ENCODE measurements around the gene ROBO1.

ROBO1 gene

DNA sequence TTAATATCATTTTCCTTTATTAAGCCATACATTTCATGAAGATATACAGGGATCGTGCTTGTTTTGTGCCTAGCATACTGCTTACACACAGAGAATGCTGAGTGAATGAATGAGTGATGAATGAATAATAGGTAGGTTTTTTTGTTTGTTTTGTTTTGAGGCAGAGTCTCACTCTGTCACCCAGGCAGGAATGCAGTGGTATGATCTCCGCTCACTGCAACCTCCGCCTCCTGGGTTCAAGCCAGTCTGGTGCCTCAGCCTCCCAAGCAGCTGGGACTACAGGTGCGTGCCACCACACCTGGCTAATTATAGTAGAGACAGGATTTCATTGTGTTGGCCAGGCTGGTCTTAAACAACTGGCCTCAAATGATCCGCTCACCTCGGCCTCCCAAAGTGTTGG lies 400.0 kb downstream of the ROBO1 start:
- POLR2A ChIA-PET, result no interaction called here
- CTCF ChIA-PET, result no interaction called here
- no peak for DNase-seq (ENCODE audit: extremely low spot score)
- TF ChIP-seq HDGF (IDR thresholded peaks at IDR 0.05; ENCODE audit: borderline replicate concordance), result no peak
- TF ChIP-seq ELF4 (IDR thresholded peaks at IDR 0.05), result no peak

DNA sequence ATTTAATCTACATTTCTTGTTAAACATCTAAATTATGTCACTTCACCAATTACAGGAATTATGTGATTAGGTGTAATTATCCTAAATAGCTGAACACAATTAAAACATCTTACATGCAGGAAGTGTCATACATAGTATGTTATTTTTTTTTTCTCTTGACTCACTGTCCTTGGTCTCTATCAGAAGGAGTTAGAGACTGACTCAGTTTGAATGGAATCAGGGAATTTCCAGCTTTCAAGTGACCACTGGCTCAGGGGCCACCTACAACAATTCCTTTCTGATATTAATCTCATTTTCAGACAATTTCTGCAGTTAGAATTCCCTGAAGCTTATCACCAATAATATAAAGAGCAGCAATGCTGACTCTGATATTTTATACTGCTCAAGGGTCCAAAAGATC lies 400.7 kb downstream of the ROBO1 start:
- POLR2A ChIA-PET, result no interaction called here
- DNase-seq (ENCODE audit: extremely low spot score), result no peak
- TF ChIP-seq LEF1 (IDR thresholded peaks at IDR 0.05; ENCODE audit: borderline replicate concordance) (no peak), ARNT (IDR thresholded peaks at IDR 0.05) (no peak), ZNF384 (IDR thresholded peaks at IDR 0.05) (no peak), ELF4 (IDR thresholded peaks at IDR 0.05) (no peak), SUZ12 (IDR thresholded peaks at IDR 0.05) (no peak), SP1 (IDR thresholded peaks at IDR 0.05) (no peak), FOXK2 (IDR thresholded peaks at IDR 0.05) (no peak), CTBP1 (IDR thresholded peaks at IDR 0.05; ENCODE audit: borderline replicate concordance) (no peak), NFRKB (IDR thresholded peaks at IDR 0.05) (no peak), FOXA1 (IDR thresholded peaks at IDR 0.05) (no peak), HDGF (IDR thresholded peaks at IDR 0.05; ENCODE audit: borderline replicate concordance) (no peak), TARDBP (IDR thresholded peaks at IDR 0.05) (no peak), BHLHE40 (IDR thresholded peaks at IDR 0.05; ENCODE audit: borderline replicate concordance) (no peak), L3MBTL2 (conservative IDR thresholded peaks at IDR 0.05) (no peak), FOXM1 (IDR thresholded peaks at IDR 0.05; ENCODE audit: borderline replicate concordance) (no peak)
- TF ChIP-seq, protein P1, sequence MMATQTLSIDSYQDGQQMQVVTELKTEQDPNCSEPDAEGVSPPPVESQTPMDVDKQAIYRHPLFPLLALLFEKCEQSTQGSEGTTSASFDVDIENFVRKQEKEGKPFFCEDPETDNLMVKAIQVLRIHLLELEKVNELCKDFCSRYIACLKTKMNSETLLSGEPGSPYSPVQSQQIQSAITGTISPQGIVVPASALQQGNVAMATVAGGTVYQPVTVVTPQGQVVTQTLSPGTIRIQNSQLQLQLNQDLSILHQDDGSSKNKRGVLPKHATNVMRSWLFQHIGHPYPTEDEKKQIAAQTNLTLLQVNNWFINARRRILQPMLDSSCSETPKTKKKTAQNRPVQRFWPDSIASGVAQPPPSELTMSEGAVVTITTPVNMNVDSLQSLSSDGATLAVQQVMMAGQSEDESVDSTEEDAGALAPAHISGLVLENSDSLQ (IDR thresholded peaks at IDR 0.05), result no peak
- CTCF ChIA-PET, result no interaction called here

DNA sequence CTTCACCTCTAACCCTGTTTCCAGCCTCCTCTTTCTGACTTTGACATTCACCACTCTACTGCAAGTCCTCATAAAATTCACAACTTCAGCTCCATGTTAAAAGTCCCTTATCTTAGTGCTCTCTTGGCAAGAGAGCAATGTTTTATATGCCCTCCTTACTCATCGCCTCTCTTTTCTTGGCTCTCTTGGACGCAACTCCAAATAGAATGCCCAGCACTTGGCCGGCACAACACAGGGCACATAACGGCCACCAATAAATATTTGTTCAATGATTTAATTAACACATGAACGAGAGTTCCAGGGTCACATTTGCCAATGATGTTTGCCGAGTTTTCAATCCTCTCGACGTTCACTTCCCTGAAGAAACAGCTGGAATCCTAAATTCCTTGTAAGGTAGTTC lies 401.4 kb downstream of the ROBO1 start:
- no peak for TF ChIP-seq NFRKB (IDR thresholded peaks at IDR 0.05)
- TF ChIP-seq BHLHE40 (IDR thresholded peaks at IDR 0.05; ENCODE audit: borderline replicate concordance), result no peak
- no peak for TF ChIP-seq LEF1 (IDR thresholded peaks at IDR 0.05; ENCODE audit: borderline replicate concordance)
- no peak for TF ChIP-seq L3MBTL2 (conservative IDR thresholded peaks at IDR 0.05)
- no peak for TF ChIP-seq ELF4 (IDR thresholded peaks at IDR 0.05)
- no peak for TF ChIP-seq HDGF (IDR thresholded peaks at IDR 0.05; ENCODE audit: borderline replicate concordance)
- no peak for TF ChIP-seq TARDBP (IDR thresholded peaks at IDR 0.05)
- TF ChIP-seq SUZ12 (IDR thresholded peaks at IDR 0.05), result no peak
- TF ChIP-seq SP1 (IDR thresholded peaks at IDR 0.05), result no peak
- TF ChIP-seq, protein P1 (IDR thresholded peaks at IDR 0.05), result no peak
- TF ChIP-seq CTBP1 (IDR thresholded peaks at IDR 0.05; ENCODE audit: borderline replicate concordance), result no peak
- no peak for TF ChIP-seq ARNT (IDR thresholded peaks at IDR 0.05)
- TF ChIP-seq FOXK2 (IDR thresholded peaks at IDR 0.05), result no peak
- TF ChIP-seq FOXA1 (IDR thresholded peaks at IDR 0.05), result no peak
- TF ChIP-seq FOXM1 (IDR thresholded peaks at IDR 0.05; ENCODE audit: borderline replicate concordance), result no peak
- TF ChIP-seq ZNF384 (IDR thresholded peaks at IDR 0.05), result no peak
- no peak for DNase-seq (ENCODE audit: extremely low spot score)
- ChIA-PET POLR2A (no interaction called here), CTCF (no interaction called here)

DNA sequence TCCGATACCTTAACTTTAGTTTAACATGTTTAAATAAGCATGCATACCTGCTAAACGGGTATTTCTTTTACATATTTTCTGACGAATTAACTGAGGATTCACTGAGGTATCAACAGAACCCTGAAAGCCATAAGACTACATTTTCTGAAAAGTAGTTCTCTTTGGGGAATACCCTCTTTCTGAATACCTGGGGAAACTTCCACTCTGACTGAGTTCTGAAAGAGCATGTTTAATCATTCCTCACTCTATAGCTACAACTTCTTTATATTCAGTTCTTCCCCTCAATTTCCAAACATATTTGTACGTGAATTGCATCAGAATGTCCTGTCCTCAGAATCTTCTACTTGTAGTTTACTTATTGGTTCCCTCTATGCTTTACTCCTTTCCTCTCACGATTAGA lies 403.0 kb downstream of the ROBO1 start:
- ChIA-PET CTCF (interaction anchor here (1.4 kb wide), 1 partner anchor 279 kb away, joined by 3 read pairs; no protein-coding TSS in a partner anchor), POLR2A (no interaction called here)
- no peak for TF ChIP-seq FOXA1 (IDR thresholded peaks at IDR 0.05)
- no peak for TF ChIP-seq SUZ12 (IDR thresholded peaks at IDR 0.05)
- TF ChIP-seq BHLHE40 (IDR thresholded peaks at IDR 0.05; ENCODE audit: borderline replicate concordance), result no peak
- no peak for TF ChIP-seq FOXK2 (IDR thresholded peaks at IDR 0.05)
- no peak for TF ChIP-seq FOXM1 (IDR thresholded peaks at IDR 0.05; ENCODE audit: borderline replicate concordance)
- no peak for TF ChIP-seq SP1 (IDR thresholded peaks at IDR 0.05)
- no peak for TF ChIP-seq LEF1 (IDR thresholded peaks at IDR 0.05; ENCODE audit: borderline replicate concordance)
- TF ChIP-seq, protein P1 (IDR thresholded peaks at IDR 0.05), result no peak
- TF ChIP-seq ARNT (IDR thresholded peaks at IDR 0.05), result no peak
- TF ChIP-seq ELF4 (IDR thresholded peaks at IDR 0.05), result no peak
- no peak for TF ChIP-seq TARDBP (IDR thresholded peaks at IDR 0.05)
- TF ChIP-seq ZNF384 (IDR thresholded peaks at IDR 0.05), result no peak
- no peak for TF ChIP-seq L3MBTL2 (conservative IDR thresholded peaks at IDR 0.05)
- no peak for DNase-seq (ENCODE audit: extremely low spot score)

DNA sequence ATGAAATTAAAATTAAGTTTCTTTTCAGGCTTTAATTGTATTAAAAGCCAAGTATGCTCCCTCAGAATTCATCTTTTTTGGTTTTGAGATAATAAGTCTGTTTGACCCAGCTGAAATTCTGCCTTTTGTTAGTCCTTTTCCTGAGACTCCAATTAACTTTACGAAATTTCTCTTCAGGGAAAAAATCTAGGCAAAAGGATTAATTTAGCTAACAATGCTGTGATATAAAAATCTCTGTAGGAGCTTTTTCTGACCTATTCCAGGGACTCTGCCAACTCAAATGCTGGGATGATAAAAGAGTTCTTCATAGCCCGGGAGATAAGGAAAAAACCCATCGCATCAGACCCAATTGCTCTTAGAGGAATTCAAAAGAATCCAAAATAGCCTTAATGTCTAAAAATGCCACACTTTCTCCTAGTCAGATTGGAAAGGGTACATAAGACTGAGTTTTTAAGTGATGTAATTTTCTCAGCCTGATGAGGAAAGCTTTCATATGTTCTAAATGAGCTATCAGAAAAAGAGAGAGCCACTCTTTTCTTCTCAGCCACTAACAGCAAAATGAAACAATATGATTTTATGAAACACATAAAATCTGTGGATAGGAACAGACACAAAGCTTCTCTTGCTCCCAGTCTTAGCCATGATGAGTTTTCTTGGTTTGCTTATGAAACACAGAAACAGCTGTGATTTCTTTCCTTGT lies 405.1 kb downstream of the ROBO1 start:
- no peak for DNase-seq (ENCODE audit: extremely low spot score)

More for the DNA sequence above, 405.1 kb downstream of the ROBO1 start:
- ChIA-PET POLR2A (no interaction called here), CTCF (interaction anchor here (0.6 to 1.6 kb wide), 4 partner anchors 61 to 342 kb away, joined by 3 to 11 read pairs (median 4); no protein-coding TSS in a partner anchor)
- TF ChIP-seq LEF1 (IDR thresholded peaks at IDR 0.05; ENCODE audit: borderline replicate concordance), result no peak
- TF ChIP-seq ELF4 (IDR thresholded peaks at IDR 0.05), result no peak
- no peak for TF ChIP-seq L3MBTL2 (conservative IDR thresholded peaks at IDR 0.05)
- TF ChIP-seq NFRKB (IDR thresholded peaks at IDR 0.05), result no peak
- TF ChIP-seq, protein P1 (IDR thresholded peaks at IDR 0.05), result no peak
- no peak for TF ChIP-seq ARNT (IDR thresholded peaks at IDR 0.05)
- no peak for TF ChIP-seq FOXA1 (IDR thresholded peaks at IDR 0.05)
- no peak for TF ChIP-seq BHLHE40 (IDR thresholded peaks at IDR 0.05; ENCODE audit: borderline replicate concordance)
- TF ChIP-seq CTBP1 (IDR thresholded peaks at IDR 0.05; ENCODE audit: borderline replicate concordance), result no peak
- TF ChIP-seq FOXK2 (IDR thresholded peaks at IDR 0.05), result no peak
- no peak for TF ChIP-seq HDGF (IDR thresholded peaks at IDR 0.05; ENCODE audit: borderline replicate concordance)
- TF ChIP-seq SP1 (IDR thresholded peaks at IDR 0.05), result no peak
- TF ChIP-seq ZNF384 (IDR thresholded peaks at IDR 0.05), result no peak
- TF ChIP-seq FOXM1 (IDR thresholded peaks at IDR 0.05; ENCODE audit: borderline replicate concordance), result no peak
- TF ChIP-seq TARDBP (IDR thresholded peaks at IDR 0.05), result no peak
- no peak for TF ChIP-seq SUZ12 (IDR thresholded peaks at IDR 0.05)
